Measurements from ENCODE around the gene LDLRAD3. TPM values are rescaled to one million over a fixed set of nuclear protein-coding genes. Genes with fewer than 3 reads are reported as not detected.

The LDLRAD3 gene
- total RNA-seq, 2 donors from 2014 or later: 19.2 to 30.6 TPM

- Histone ChIP-seq H3K27me3 (ENCODE audit: control insufficient read depth, insufficient read depth, low read length, poor library complexity, severe bottlenecking) (no peaks in the 10 kb centered on the region), H3K4me1 (ENCODE audit: control insufficient read depth, insufficient read depth, low read length) (no peaks in the 10 kb centered on the region), H3K4me3 (ENCODE audit: low read length) (no peak overlapping the region), H3K27ac (ENCODE audit: low read depth, low read length) (no peak overlapping the region), H3K9ac (ENCODE audit: extremely low read depth, low read length, poor library complexity, severe bottlenecking) (no peak overlapping the region), H3K36me3 (ENCODE audit: control insufficient read depth, insufficient read depth, low read length) (no peaks in the 10 kb centered on the region), H3K9me3 (ENCODE audit: control insufficient read depth, low read length) (peaks cover 4% of the 10 kb centered on the region)
- peak; percentile 34 for DNase-seq
- H3K36me3 Mint-ChIP-seq (ENCODE audit: low read depth): no peaks in the 10 kb centered on the region
- no peaks in the 10 kb centered on the region for H3K4me1 Mint-ChIP-seq
- 80 to 85% methylated on average over 5 to 10 of the region's 10 CpGs for WGBS, 2 experiments (ENCODE audit: insufficient coverage in 1 of 2, insufficient read length in 1 of 2)
- TF ChIP-seq CTCF (conservative IDR thresholded peaks at IDR 0.05): no peak
- no peak overlapping the region for H3K4me3 Mint-ChIP-seq
- H3K9me3 Mint-ChIP-seq: no peaks in the 10 kb centered on the region
- peaks cover 1% of the 10 kb centered on the region for H3K27me3 Mint-ChIP-seq (ENCODE audit: insufficient read depth)
- no peak overlapping the region for H3K27ac Mint-ChIP-seq
Observed at GRCh38 chr11:35927682-35928081, 16.2 kb upstream of the LDLRAD3 start.

GRCh38 chr11:35928688-35929395, 15.0 kb upstream of the LDLRAD3 start:
- no peak overlapping the region for H3K27ac ChIP-seq (ENCODE audit: low read depth, low read length)

GRCh38 chr11:35930466-35930865, 13.4 kb upstream of the LDLRAD3 start:
- Mint-ChIP-seq H3K27ac (no peak overlapping the region), H3K4me1 (peaks cover 2% of the 10 kb centered on the region), H3K27me3 (ENCODE audit: insufficient read depth) (peaks cover 3% of the 10 kb centered on the region), H3K36me3 (ENCODE audit: low read depth) (no peaks in the 10 kb centered on the region), H3K4me3 (no peak overlapping the region), H3K9me3 (no peaks in the 10 kb centered on the region)
- Histone ChIP-seq H3K4me1 (ENCODE audit: control insufficient read depth, insufficient read depth, low read length) (no peaks in the 10 kb centered on the region), H3K27me3 (ENCODE audit: control insufficient read depth, insufficient read depth, low read length, poor library complexity, severe bottlenecking) (no peaks in the 10 kb centered on the region), H3K9ac (ENCODE audit: extremely low read depth, low read length, poor library complexity, severe bottlenecking) (no peak overlapping the region), H3K9me3 (ENCODE audit: control insufficient read depth, low read length) (peaks cover 4% of the 10 kb centered on the region), H3K4me3 (ENCODE audit: low read length) (no peak overlapping the region), H3K36me3 (ENCODE audit: control insufficient read depth, insufficient read depth, low read length) (no peaks in the 10 kb centered on the region), H3K27ac (ENCODE audit: low read depth, low read length) (no peak overlapping the region)
- DNase-seq: no peak
- no peak for TF ChIP-seq CTCF (conservative IDR thresholded peaks at IDR 0.05)

More at GRCh38 chr11:35928688-35929395, 15.0 kb upstream of the LDLRAD3 start:
- H3K9me3 Mint-ChIP-seq: no peaks in the 10 kb centered on the region
- H3K36me3 Mint-ChIP-seq (ENCODE audit: low read depth): no peaks in the 10 kb centered on the region
- peak; percentile 10 for DNase-seq
- peaks cover 1% of the 10 kb centered on the region for H3K27me3 Mint-ChIP-seq (ENCODE audit: insufficient read depth)
- no peaks in the 10 kb centered on the region for H3K36me3 ChIP-seq (ENCODE audit: control insufficient read depth, insufficient read depth, low read length)
- no peak overlapping the region for H3K4me3 Mint-ChIP-seq
- no peaks in the 10 kb centered on the region for H3K4me1 Mint-ChIP-seq
- no peak overlapping the region for H3K27ac Mint-ChIP-seq
- no peak overlapping the region for H3K9ac ChIP-seq (ENCODE audit: extremely low read depth, low read length, poor library complexity, severe bottlenecking)
- H3K27me3 ChIP-seq (ENCODE audit: control insufficient read depth, insufficient read depth, low read length, poor library complexity, severe bottlenecking): no peaks in the 10 kb centered on the region
- H3K4me1 ChIP-seq (ENCODE audit: control insufficient read depth, insufficient read depth, low read length): no peaks in the 10 kb centered on the region
- peaks cover 4% of the 10 kb centered on the region for H3K9me3 ChIP-seq (ENCODE audit: control insufficient read depth, low read length)
- H3K4me3 ChIP-seq (ENCODE audit: low read length): no peak overlapping the region
- WGBS, 2 experiments (ENCODE audit: insufficient coverage in 1 of 2, insufficient read length in 1 of 2): 94 to 99% methylated on average over 5 to 7 of the region's 8 CpGs
- no peak for TF ChIP-seq CTCF (conservative IDR thresholded peaks at IDR 0.05)
